ENCODE results near the gene TSC1. TPM values are rescaled to one million over a fixed set of nuclear protein-coding genes. Genes with fewer than 3 reads are reported as not detected.

The TSC1 gene
- total RNA-seq, 1 donor from 2014 or later: 50.8 TPM

DNA sequence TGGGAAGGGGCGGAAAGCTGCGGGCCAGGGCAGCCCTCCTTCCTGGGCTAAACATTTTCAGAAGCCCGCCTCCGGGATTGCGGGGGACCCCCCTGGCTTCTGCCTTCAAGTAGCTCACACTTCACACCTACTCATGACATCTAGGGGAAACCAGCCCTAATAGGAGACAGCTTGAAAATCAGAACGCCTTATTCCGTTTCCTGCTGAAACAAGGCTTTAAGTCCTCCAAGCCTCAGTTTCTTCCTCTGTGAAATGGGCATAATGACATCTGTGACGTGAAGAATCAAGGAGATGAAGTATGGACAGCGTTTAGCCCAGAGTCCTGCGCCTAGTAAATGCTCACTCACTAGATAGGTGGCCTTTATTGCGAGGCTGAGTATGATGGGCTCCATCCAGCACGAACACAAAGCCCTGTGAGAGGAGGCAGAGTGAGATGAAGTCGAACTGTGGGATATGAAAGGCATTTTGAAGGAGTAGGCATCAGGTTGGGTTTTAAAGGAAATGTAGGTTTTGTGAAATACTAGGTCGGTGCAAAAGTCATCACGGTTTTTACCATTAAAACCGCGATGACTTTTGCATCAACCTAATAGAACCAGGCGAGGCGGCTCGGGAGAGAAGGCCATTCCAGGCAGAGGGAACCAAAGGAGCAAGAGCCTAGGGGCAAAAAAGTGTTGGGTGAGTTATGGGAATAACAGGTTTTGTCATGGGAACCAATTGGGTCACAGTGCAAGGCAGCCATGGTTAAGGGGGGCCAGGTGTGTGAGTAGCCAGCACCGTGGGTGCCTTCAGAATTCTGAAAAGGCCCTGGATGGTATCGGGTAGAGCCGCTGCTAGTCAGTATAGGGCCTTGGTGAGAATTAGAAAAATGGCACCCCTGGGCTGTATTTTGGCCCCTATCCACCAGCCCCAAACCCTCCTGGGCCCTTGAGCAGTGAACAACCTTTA, 1.0 kb upstream of the TSC1 start:
- Mint-ChIP-seq H3K27ac (ENCODE audit: unreplicated experiment) (peak overlapping the region; percentile 100), H3K4me3 (ENCODE audit: unreplicated experiment) (peak overlapping the region; percentile 80)

DNA sequence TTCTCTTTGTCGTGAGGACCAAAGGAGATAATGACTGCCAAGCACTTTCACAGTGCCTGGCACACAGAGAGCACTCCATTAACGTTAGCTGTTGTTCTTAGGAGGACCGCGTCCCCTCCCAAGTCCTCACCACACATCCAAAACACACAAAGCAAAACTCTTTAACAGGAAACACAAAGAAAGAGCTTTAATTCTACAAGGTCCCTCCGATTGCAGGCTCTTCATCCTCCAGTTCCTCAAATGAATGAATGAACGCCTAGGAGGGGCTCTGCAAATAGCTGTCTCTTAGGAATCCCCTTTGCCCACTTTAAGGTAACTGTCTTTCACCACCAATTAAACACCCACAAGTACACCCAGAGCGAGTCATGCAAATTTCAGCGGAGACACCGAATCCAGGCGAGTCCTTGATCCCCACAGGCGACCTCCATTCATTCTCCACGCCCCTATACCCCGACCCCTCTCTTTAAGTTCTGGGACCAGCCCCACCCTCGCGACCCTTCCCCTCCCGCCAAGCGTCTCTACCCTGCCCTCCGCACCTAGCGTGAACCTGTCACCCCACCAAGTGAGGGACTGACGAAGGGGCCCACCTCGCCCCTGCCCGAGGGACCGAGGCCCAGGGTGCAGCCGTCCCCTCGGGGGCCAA, 644 bp downstream of the TSC1 start:
- H3K36me3 Mint-ChIP-seq (ENCODE audit: unreplicated experiment): no peaks in the 10 kb centered on the region
- no peaks in the 10 kb centered on the region for H3K9me3 Mint-ChIP-seq (ENCODE audit: unreplicated experiment)

More for the DNA sequence above, 1.0 kb upstream of the TSC1 start:
- TF ChIP-seq, protein P1, sequence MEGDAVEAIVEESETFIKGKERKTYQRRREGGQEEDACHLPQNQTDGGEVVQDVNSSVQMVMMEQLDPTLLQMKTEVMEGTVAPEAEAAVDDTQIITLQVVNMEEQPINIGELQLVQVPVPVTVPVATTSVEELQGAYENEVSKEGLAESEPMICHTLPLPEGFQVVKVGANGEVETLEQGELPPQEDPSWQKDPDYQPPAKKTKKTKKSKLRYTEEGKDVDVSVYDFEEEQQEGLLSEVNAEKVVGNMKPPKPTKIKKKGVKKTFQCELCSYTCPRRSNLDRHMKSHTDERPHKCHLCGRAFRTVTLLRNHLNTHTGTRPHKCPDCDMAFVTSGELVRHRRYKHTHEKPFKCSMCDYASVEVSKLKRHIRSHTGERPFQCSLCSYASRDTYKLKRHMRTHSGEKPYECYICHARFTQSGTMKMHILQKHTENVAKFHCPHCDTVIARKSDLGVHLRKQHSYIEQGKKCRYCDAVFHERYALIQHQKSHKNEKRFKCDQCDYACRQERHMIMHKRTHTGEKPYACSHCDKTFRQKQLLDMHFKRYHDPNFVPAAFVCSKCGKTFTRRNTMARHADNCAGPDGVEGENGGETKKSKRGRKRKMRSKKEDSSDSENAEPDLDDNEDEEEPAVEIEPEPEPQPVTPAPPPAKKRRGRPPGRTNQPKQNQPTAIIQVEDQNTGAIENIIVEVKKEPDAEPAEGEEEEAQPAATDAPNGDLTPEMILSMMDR (IDR thresholded peaks at IDR 0.05): no peak
- H3K27me3 Mint-ChIP-seq (ENCODE audit: unreplicated experiment): no peaks in the 10 kb centered on the region
- H3K9me3 Mint-ChIP-seq (ENCODE audit: unreplicated experiment): no peaks in the 10 kb centered on the region
- H3K36me3 Mint-ChIP-seq (ENCODE audit: unreplicated experiment): no peaks in the 10 kb centered on the region
- peaks cover 38% of the 10 kb centered on the region for H3K4me1 Mint-ChIP-seq (ENCODE audit: unreplicated experiment)
- peak; percentile 78 for DNase-seq (ENCODE audit: extremely low spot score, unreplicated experiment)

DNA sequence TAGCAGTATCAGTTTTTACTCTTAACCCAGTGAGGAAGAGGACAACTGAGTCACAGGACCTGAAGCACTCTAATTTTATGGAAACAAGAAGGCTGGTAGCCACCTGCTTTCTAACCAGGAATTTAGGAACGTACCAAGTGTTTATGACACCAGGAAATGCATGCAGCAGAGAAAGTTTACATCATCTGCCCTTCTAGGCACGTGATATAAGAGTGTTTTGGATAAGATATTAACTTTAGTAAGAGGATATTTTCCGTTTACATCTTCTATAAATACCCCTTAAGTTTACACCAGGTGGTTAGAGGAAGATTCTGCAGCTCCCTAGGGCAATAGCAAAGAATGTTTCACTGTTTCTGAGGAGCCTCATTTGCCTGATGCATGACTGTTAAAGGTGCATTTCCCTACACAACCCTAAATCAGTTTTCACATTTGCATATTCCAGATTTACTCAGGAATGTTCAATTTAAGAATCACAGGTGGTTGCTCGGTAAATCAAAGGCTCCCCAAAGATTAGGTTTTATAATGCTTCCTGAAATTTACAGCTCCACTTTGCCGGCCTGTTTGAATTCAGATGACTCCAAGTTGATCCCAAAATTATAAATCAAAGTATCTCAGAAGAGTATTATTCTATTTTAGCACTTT, 1.8 kb downstream of the TSC1 start:
- TF ChIP-seq, protein P1 (IDR thresholded peaks at IDR 0.05): no peak
- no peak for DNase-seq (ENCODE audit: extremely low spot score, unreplicated experiment)
- Mint-ChIP-seq H3K27me3 (ENCODE audit: unreplicated experiment) (no peaks in the 10 kb centered on the region), H3K4me1 (ENCODE audit: unreplicated experiment) (peaks cover 38% of the 10 kb centered on the region), H3K9me3 (ENCODE audit: unreplicated experiment) (no peaks in the 10 kb centered on the region), H3K36me3 (ENCODE audit: unreplicated experiment) (no peaks in the 10 kb centered on the region), H3K4me3 (ENCODE audit: unreplicated experiment) (peak overlapping the region; percentile 80), H3K27ac (ENCODE audit: unreplicated experiment) (no peak overlapping the region)

More for the DNA sequence above, 644 bp downstream of the TSC1 start:
- peaks cover 38% of the 10 kb centered on the region for H3K4me1 Mint-ChIP-seq (ENCODE audit: unreplicated experiment)
- H3K27me3 Mint-ChIP-seq (ENCODE audit: unreplicated experiment): no peaks in the 10 kb centered on the region
- TF ChIP-seq, protein P1 (IDR thresholded peaks at IDR 0.05): no peak
- peak overlapping the region; percentile 100 for H3K27ac Mint-ChIP-seq (ENCODE audit: unreplicated experiment)
- DNase-seq (ENCODE audit: extremely low spot score, unreplicated experiment): no peak
- H3K4me3 Mint-ChIP-seq (ENCODE audit: unreplicated experiment): peak overlapping the region; percentile 80

DNA sequence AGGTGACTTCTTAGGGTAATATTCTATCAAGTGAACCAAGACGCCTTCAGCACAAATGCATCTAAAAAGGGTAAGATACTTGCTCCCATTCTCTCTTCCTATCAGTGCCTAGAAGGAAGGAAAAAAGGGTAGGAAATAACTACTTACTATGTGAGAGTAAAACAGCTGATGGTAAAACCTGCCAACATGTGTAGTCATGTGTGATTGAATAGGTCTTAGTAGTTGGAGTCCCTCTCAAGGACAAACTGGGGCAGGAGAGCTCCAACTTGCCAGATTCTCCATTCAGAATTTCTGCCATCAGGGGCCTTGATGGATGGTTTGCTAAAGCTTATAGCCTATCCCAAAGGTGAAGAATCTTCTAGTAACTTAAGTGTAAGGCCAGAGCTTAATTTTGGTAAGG, 5.2 kb downstream of the TSC1 start:
- DNase-seq (ENCODE audit: extremely low spot score, unreplicated experiment): no peak
- no peaks in the 10 kb centered on the region for H3K9me3 Mint-ChIP-seq (ENCODE audit: unreplicated experiment)
- no peak overlapping the region for H3K4me3 Mint-ChIP-seq (ENCODE audit: unreplicated experiment)
- TF ChIP-seq, protein P1 (IDR thresholded peaks at IDR 0.05): no peak
- peaks cover 20% of the 10 kb centered on the region for H3K4me1 Mint-ChIP-seq (ENCODE audit: unreplicated experiment)
- H3K36me3 Mint-ChIP-seq (ENCODE audit: unreplicated experiment): no peaks in the 10 kb centered on the region
- H3K27me3 Mint-ChIP-seq (ENCODE audit: unreplicated experiment): no peaks in the 10 kb centered on the region
- H3K27ac Mint-ChIP-seq (ENCODE audit: unreplicated experiment): no peak overlapping the region
